ENCODE measurements around the gene MOB1A. TPM values are rescaled to one million over a fixed set of nuclear protein-coding genes. Genes with fewer than 3 reads are reported as not detected.
"Not testable (repeated sequence)": the region's sequence is repeated elsewhere in the genome, so short reads cannot be mapped to it uniquely, and the experiment has no call there.

The MOB1A gene
- total RNA-seq = 100 to 1,000 TPM; 138 to 183 TPM
- total RNA-seq = 307 to 316 reads per million in 2 donors

GRCh38 chr2:74178211-74179062, at the start of gene MOB1A:
Gene MOB1A (minus strand): TSS chr2:74178879. CDS start chr2:74178674, 205 bp downstream.
- no peaks in the 10 kb centered on the region for H3K9me3 ChIP-seq (ENCODE audit: control insufficient read depth, low read length, poor library complexity, severe bottlenecking)
- peaks cover 3% of the 10 kb centered on the region for H3K36me3 Mint-ChIP-seq (ENCODE audit: low read depth)
- peaks cover 27% of the 10 kb centered on the region for H3K4me1 Mint-ChIP-seq
- peak within 1 kb of the TSS; percentile 70 for H3K27ac Mint-ChIP-seq
- no peaks in the 10 kb centered on the region for H3K27me3 Mint-ChIP-seq
- ATAC-seq (peak; percentile 94), DNase-seq (peak; percentile 94 to 97 (median 96))
- H3K4me3 Mint-ChIP-seq = peak within 1 kb of the TSS; percentile 88

- no peaks in the 10 kb centered on the region for H3K9me3 ChIP-seq (ENCODE audit: control insufficient read depth, low read length, poor library complexity, severe bottlenecking)
- Mint-ChIP-seq H3K27ac (no peak overlapping the region), H3K4me3 (no peak overlapping the region), H3K36me3 (ENCODE audit: low read depth) (no peaks in the 10 kb centered on the region), H3K27me3 (no peaks in the 10 kb centered on the region), H3K4me1 (peaks cover 2% of the 10 kb centered on the region)
- no peak for DNase-seq
- no peak for ATAC-seq
These were observed 49.0 kb upstream of the MOB1A start for GRCh38 chr2:74227646-74228045.

GRCh38 chr2:74226648-74227213, 48.1 kb upstream of the MOB1A start:
- Mint-ChIP-seq H3K36me3 (ENCODE audit: low read depth) (no peaks in the 10 kb centered on the region), H3K27ac (peak overlapping the region; percentile 76), H3K4me3 (no peak overlapping the region), H3K4me1 (peaks cover 2% of the 10 kb centered on the region), H3K27me3 (no peaks in the 10 kb centered on the region)
- no peak for ATAC-seq
- no peaks in the 10 kb centered on the region for H3K9me3 ChIP-seq (ENCODE audit: control insufficient read depth, low read length, poor library complexity, severe bottlenecking)
- no peak for DNase-seq

GRCh38 chr2:74225698-74226459, 47.2 kb upstream of the MOB1A start:
- H3K4me1 Mint-ChIP-seq = peaks cover 2% of the 10 kb centered on the region
- no peaks in the 10 kb centered on the region for H3K27me3 Mint-ChIP-seq
- DNase-seq (no peak), ATAC-seq (no peak)
- H3K27ac Mint-ChIP-seq = peak overlapping the region; percentile 76
- no peaks in the 10 kb centered on the region for H3K9me3 ChIP-seq (ENCODE audit: control insufficient read depth, low read length, poor library complexity, severe bottlenecking)
- H3K36me3 Mint-ChIP-seq (ENCODE audit: low read depth) = no peaks in the 10 kb centered on the region
- H3K4me3 Mint-ChIP-seq = no peak overlapping the region

- H3K4me1 Mint-ChIP-seq = peaks cover 4% of the 10 kb centered on the region
These were observed 45.5 kb upstream of the MOB1A start for GRCh38 chr2:74223941-74224770.

GRCh38 chr2:74222300-74222650, 43.6 kb upstream of the MOB1A start:
- Mint-ChIP-seq H3K27ac (no peak overlapping the region), H3K4me3 (no peak overlapping the region), H3K4me1 (peaks cover 3% of the 10 kb centered on the region), H3K36me3 (ENCODE audit: low read depth) (no peaks in the 10 kb centered on the region), H3K27me3 (no peaks in the 10 kb centered on the region)
- ATAC-seq (no peak), DNase-seq (no peak)
- no peaks in the 10 kb centered on the region for H3K9me3 ChIP-seq (ENCODE audit: control insufficient read depth, low read length, poor library complexity, severe bottlenecking)

More at GRCh38 chr2:74223941-74224770, 45.5 kb upstream of the MOB1A start:
- DNase-seq = no peak
- H3K4me3 Mint-ChIP-seq = no peak overlapping the region
- no peaks in the 10 kb centered on the region for H3K36me3 Mint-ChIP-seq (ENCODE audit: low read depth)
- ATAC-seq = no peak
- H3K27me3 Mint-ChIP-seq = no peaks in the 10 kb centered on the region
- H3K9me3 ChIP-seq (ENCODE audit: control insufficient read depth, low read length, poor library complexity, severe bottlenecking) = no peaks in the 10 kb centered on the region
- H3K27ac Mint-ChIP-seq = peak overlapping the region; percentile 65

GRCh38 chr2:74221604-74222299, 43.1 kb upstream of the MOB1A start:
- Mint-ChIP-seq H3K36me3 (ENCODE audit: low read depth) (no peaks in the 10 kb centered on the region), H3K27ac (peak overlapping the region; percentile 4), H3K4me1 (peaks cover 3% of the 10 kb centered on the region), H3K4me3 (no peak overlapping the region), H3K27me3 (no peaks in the 10 kb centered on the region)
- no peaks in the 10 kb centered on the region for H3K9me3 ChIP-seq (ENCODE audit: control insufficient read depth, low read length, poor library complexity, severe bottlenecking)
- no peak for ATAC-seq
- DNase-seq = no peak

- Mint-ChIP-seq H3K4me3 (no peak overlapping the region), H3K27me3 (no peaks in the 10 kb centered on the region), H3K36me3 (ENCODE audit: low read depth) (no peaks in the 10 kb centered on the region), H3K27ac (peak overlapping the region; percentile 4), H3K4me1 (peaks cover 3% of the 10 kb centered on the region)
- H3K9me3 ChIP-seq (ENCODE audit: control insufficient read depth, low read length, poor library complexity, severe bottlenecking) = no peaks in the 10 kb centered on the region
- DNase-seq = no peak
- no peak for ATAC-seq
These were observed 42.4 kb upstream of the MOB1A start for GRCh38 chr2:74221091-74221490.

- H3K9me3 ChIP-seq (ENCODE audit: control insufficient read depth, low read length, poor library complexity, severe bottlenecking) = no peaks in the 10 kb centered on the region
- H3K4me1 Mint-ChIP-seq = peaks cover 3% of the 10 kb centered on the region
- ATAC-seq (no peak), DNase-seq (no peak)
- no peak overlapping the region for H3K4me3 Mint-ChIP-seq
- H3K36me3 Mint-ChIP-seq (ENCODE audit: low read depth) = no peaks in the 10 kb centered on the region
- peak overlapping the region; percentile 60 for H3K27ac Mint-ChIP-seq
- H3K27me3 Mint-ChIP-seq = no peaks in the 10 kb centered on the region
These were observed 41.3 kb upstream of the MOB1A start for GRCh38 chr2:74219846-74220486.

GRCh38 chr2:74216642-74217041, 38.0 kb upstream of the MOB1A start:
- H3K9me3 ChIP-seq (ENCODE audit: control insufficient read depth, low read length, poor library complexity, severe bottlenecking) = no peaks in the 10 kb centered on the region
- DNase-seq = no peak
- Mint-ChIP-seq H3K27me3 (no peaks in the 10 kb centered on the region), H3K27ac (no peak overlapping the region), H3K36me3 (ENCODE audit: low read depth) (no peaks in the 10 kb centered on the region), H3K4me1 (peaks cover 3% of the 10 kb centered on the region), H3K4me3 (no peak overlapping the region)
- no peak for ATAC-seq

GRCh38 chr2:74215771-74216170, 37.1 kb upstream of the MOB1A start:
- not testable (repeated sequence) for DNase-seq; H3K9me3 ChIP-seq (ENCODE audit: control insufficient read depth, low read length, poor library complexity, severe bottlenecking); H3K27me3 Mint-ChIP-seq; ATAC-seq; H3K36me3 Mint-ChIP-seq (ENCODE audit: low read depth); H3K4me1 Mint-ChIP-seq; H3K4me3 Mint-ChIP-seq; H3K27ac Mint-ChIP-seq
